Activated naive CD8-positive, alpha-beta T cell treated with anti-CD3 and anti-CD28 coated beads, Interleukin-2, amount 10 ng/mL, durations not matched to agents 7 days and 5 days (primary cell): Measurements from ENCODE around the gene KCNAB2. TPM values are rescaled to one million over a fixed set of nuclear protein-coding genes. Genes with fewer than 3 reads are reported as not detected.
A peak's percentile ranks its signal among the peaks of the same experiment; 100 is the strongest.

Experiments
- ATAC-seq: fragments of 150-1000 bp; cut with Tn5 transposase; one replicate; pipeline ENCODE4 v1.10.0; 2021; ENCODE audit warnings: low read depth, moderate library complexity
- POLR2A ChIA-PET: fragments of 350-600 bp; sonication (Branson Sonifier 250); formaldehyde crosslinking; loops from one replicate; lab custom pipeline; 2021; ENCODE audit warnings: antibody characterized with exemption; lab: Charles Lee
- DNase-seq: peaks from one replicate; pipeline ENCODE4 v3.0.0; 2021
- H3K27ac Mint-ChIP-seq: one replicate; pipeline ENCODE4 v1.8.0; 2022; ENCODE audit warnings: mild to moderate bottlenecking, mixed read lengths
- H3K27me3 Mint-ChIP-seq: one replicate; pipeline ENCODE4 v1.8.0; 2022; ENCODE audit warnings: mild to moderate bottlenecking, moderate library complexity, mixed read lengths
- H3K36me3 Mint-ChIP-seq: one replicate; pipeline ENCODE4 v1.8.0; 2021; ENCODE audit warnings: mild to moderate bottlenecking, mixed read lengths
- H3K4me1 Mint-ChIP-seq: one replicate; pipeline ENCODE4 v1.8.0; 2021; ENCODE audit warnings: mixed read lengths
- H3K4me3 Mint-ChIP-seq: one replicate; pipeline ENCODE4 v1.8.0; 2022; ENCODE audit warnings: mild to moderate bottlenecking, moderate library complexity, mixed read lengths
- H3K9me3 Mint-ChIP-seq: one replicate; pipeline ENCODE4 v1.8.0; 2021; ENCODE audit warnings: mixed read lengths
- total RNA-seq, 2 experiments: library from RNA; stranded (reverse); gene quantifications; one replicate each; pipeline ENCODE4 v1.2.3, GENCODE V29; 2021

KCNAB2 gene
- total RNA-seq, 2 experiments from 2014 or later, result 290 to 307 TPM

DNA sequence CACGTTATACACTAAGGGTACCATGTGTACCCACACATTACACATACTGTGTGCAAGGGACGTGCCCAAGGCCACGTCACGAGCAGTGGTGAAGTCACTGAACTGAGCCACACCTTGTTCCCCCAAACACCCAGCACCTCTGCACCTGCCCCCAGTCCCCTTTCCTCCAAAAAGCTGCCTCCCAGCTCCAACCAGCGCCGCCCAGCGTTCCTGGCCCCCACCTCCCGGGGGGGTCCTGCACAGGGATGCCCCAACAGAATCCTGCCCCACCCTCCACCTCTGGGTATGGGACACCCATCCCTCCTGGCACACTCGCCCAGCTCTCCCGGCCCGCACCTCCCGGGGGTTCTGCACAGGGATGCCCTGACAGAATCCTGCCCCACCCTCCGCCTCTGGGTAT is 80.3 kb downstream of the KCNAB2 start:
- ATAC-seq (no peak), DNase-seq (peak; percentile 24)
- peaks cover 5% of the 10 kb centered on the region for H3K27me3 Mint-ChIP-seq
- POLR2A ChIA-PET, result no interaction called here
- no peaks in the 10 kb centered on the region for H3K36me3 Mint-ChIP-seq
- peaks cover 2% of the 10 kb centered on the region for H3K4me1 Mint-ChIP-seq
- H3K9me3 Mint-ChIP-seq, result no peaks in the 10 kb centered on the region
- H3K4me3 Mint-ChIP-seq, result no peak overlapping the region
- no peak overlapping the region for H3K27ac Mint-ChIP-seq

DNA sequence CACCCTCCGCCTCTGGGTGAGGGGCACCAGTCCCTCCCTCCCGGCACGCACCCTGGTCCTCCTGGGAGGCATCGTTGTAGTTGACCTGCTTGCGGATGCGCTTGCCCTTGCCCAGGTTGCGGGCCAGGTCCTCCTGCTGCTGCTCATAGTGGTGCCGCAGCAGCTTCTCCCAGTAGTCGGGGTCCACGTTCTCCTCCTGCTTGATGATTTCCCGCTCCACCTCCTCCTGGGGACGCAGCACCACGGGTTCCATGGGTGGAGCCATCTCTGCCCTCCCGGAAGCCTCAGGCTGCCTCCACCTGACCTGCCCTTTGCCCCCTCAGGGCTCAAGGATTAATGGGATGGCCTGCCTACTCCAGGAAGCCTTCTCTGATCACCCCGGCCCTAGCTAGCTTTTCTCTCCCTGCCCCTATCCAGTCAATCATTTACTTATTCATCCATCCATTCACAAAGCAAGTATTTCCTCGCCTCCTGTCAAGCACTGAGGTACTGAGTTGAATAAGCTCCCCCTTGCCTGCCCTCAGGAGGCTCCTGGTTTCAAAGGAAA is 80.9 kb downstream of the KCNAB2 start:
- no peaks in the 10 kb centered on the region for H3K9me3 Mint-ChIP-seq
- POLR2A ChIA-PET, result no interaction called here
- H3K4me3 Mint-ChIP-seq, result no peak overlapping the region
- no peaks in the 10 kb centered on the region for H3K36me3 Mint-ChIP-seq
- DNase-seq, result peak; percentile 26
- peak overlapping the region; percentile 9 for H3K27ac Mint-ChIP-seq
- no peak for ATAC-seq
- H3K4me1 Mint-ChIP-seq, result peaks cover 2% of the 10 kb centered on the region
- H3K27me3 Mint-ChIP-seq, result peaks cover 5% of the 10 kb centered on the region

DNA sequence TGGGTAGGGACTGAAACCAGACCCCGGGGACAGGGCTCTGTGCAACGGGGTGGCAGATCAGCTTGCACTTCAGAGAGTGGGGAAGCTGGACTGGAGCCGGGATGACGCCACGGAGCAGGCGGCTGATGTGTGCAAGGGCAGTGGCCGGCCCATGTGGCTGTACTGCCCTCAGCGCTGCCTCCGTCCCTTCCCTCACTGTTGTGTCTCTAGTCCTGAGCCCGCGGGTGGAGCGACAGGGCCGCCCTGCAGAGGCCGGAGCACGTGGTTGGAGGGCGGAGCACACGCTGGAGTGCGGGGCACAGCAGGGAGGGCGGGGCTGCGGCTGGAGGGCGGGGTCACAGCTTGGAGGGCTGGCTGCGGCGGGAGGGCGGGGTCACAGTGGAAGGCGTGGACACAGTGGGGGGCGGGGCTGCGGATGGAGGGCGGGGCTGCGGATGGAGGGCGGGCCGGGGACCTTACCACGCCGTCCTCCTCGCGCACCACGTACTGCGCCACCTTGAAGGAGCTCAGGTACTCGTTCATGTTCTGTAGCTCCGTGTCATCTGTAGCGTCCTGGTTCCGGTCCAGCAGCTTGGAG is 82.0 kb downstream of the KCNAB2 start:
- peak; percentile 62 for DNase-seq
- Mint-ChIP-seq H3K4me1 (peaks cover 2% of the 10 kb centered on the region), H3K36me3 (no peaks in the 10 kb centered on the region), H3K27me3 (peaks cover 6% of the 10 kb centered on the region), H3K4me3 (no peak overlapping the region), H3K27ac (no peak overlapping the region), H3K9me3 (no peaks in the 10 kb centered on the region)
- peak; percentile 83 for ATAC-seq
- POLR2A ChIA-PET, result no interaction called here

DNA sequence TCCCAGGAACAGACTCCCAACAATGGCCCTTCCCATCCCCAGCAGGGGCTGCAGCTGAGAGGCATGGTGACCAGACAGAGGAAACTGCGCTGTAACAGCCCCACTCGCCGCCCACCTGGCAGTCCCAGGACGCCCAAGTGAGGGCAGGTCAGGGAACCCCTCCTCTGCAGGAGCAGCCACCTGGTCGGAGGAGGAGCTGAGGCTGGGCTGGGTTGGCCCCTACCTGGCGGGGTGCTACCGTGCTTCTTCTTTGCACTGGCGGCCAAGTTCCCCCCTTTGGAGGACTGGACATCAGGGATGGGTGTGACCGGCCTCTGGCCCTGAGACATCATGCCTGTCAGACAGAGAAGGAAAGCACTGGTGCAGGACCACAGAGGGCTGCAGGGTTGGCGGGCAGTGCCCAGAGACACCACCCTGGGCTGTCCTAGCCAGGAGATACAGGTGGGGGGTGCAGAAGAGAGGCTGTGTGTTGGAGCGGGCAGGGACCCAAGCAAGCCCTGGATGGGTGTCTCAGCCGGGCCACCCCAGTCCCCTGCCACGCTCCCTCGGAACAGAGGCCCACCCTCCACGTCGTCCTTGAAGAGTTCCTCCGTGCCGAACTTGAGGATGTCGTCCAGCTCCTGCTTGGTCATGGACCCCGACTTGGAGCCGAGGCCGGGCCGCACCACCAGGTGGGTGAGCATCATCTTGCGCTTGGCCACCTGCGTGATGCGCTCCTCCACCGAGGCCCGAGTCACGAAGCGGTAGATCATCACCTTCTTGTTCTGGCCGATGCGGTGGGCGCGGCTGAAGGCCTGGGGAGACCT is 82.8 kb downstream of the KCNAB2 start:
- ATAC-seq, result no peak
- Mint-ChIP-seq H3K27ac (no peak overlapping the region), H3K4me1 (peaks cover 2% of the 10 kb centered on the region), H3K4me3 (no peak overlapping the region), H3K36me3 (no peaks in the 10 kb centered on the region), H3K9me3 (no peaks in the 10 kb centered on the region), H3K27me3 (peaks cover 5% of the 10 kb centered on the region)
- peak; percentile 26 for DNase-seq
- POLR2A ChIA-PET, result no interaction called here

DNA sequence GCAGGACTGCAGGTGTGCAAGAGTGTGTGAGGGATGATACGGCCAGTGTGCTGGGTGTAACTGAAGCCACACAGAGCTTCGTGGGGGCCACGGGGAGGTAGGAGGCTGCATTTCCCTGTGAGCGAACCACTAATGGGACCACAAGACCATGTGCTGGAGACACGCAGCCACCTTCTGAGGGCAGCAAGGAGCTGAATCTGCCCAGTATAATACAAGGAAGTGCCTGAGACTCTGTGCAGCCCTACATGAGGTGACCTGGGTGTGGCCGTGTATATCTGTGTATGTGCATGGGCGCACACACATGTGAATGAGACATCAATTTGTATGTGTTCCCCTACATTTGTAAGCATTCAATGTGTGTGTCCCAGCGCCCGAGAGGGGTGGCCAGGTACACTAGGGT is 83.6 kb downstream of the KCNAB2 start:
- H3K27ac Mint-ChIP-seq, result no peak overlapping the region
- H3K4me1 Mint-ChIP-seq, result peaks cover 2% of the 10 kb centered on the region
- peak; percentile 20 for DNase-seq
- no peaks in the 10 kb centered on the region for H3K9me3 Mint-ChIP-seq
- no peak overlapping the region for H3K4me3 Mint-ChIP-seq
- POLR2A ChIA-PET, result no interaction called here
- peaks cover 3% of the 10 kb centered on the region for H3K27me3 Mint-ChIP-seq
- no peak for ATAC-seq
- no peaks in the 10 kb centered on the region for H3K36me3 Mint-ChIP-seq

DNA sequence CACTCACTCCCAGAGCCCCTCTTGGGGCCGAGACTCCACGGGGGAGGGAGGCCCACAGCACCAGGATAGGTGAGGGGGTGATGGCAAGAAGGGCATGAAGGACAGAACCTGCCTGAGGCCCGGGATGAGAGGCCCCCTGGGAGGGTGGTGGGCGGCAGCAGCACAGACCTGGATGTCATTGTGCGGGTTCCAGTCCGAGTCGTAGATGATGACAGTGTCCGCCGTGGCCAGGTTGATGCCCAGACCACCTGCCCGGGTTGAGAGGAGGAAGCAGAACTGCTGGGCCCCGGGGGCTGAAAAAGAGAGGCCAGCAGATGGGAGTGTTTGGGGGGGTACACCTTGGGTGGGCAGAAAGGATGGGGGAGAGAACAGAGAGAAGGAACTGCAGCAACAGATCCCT is 84.3 kb downstream of the KCNAB2 start:
- no peaks in the 10 kb centered on the region for H3K9me3 Mint-ChIP-seq
- no peaks in the 10 kb centered on the region for H3K36me3 Mint-ChIP-seq
- H3K27ac Mint-ChIP-seq, result no peak overlapping the region
- peaks cover 3% of the 10 kb centered on the region for H3K27me3 Mint-ChIP-seq
- DNase-seq (peak; percentile 15), ATAC-seq (no peak)
- H3K4me1 Mint-ChIP-seq, result peaks cover 2% of the 10 kb centered on the region
- POLR2A ChIA-PET, result no interaction called here
- H3K4me3 Mint-ChIP-seq, result no peak overlapping the region

DNA sequence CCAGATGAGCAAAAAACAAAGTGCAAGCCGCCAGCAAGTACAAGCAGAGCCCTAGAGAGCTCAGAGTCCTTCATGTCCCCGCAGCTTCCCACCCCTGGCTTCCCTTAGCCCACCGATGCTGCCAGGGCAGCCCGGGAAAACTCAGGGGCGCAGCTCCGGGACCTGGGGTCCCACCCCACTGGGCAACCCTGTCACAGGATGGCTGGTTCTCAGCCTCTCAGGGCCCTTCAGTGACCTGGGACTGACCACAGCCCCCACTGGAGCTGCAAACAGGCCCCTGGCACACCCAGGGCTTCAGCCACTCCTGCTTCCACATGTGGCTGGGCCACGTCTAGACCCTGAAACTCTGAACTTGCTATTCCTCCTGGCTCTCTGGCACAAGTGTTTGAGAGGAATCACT is 84.9 kb downstream of the KCNAB2 start:
- Mint-ChIP-seq H3K27me3 (peaks cover 3% of the 10 kb centered on the region), H3K4me3 (no peak overlapping the region), H3K9me3 (no peaks in the 10 kb centered on the region), H3K27ac (no peak overlapping the region), H3K4me1 (peaks cover 2% of the 10 kb centered on the region), H3K36me3 (no peaks in the 10 kb centered on the region)
- DNase-seq (peak; percentile 17), ATAC-seq (no peak)
- POLR2A ChIA-PET, result no interaction called here

DNA sequence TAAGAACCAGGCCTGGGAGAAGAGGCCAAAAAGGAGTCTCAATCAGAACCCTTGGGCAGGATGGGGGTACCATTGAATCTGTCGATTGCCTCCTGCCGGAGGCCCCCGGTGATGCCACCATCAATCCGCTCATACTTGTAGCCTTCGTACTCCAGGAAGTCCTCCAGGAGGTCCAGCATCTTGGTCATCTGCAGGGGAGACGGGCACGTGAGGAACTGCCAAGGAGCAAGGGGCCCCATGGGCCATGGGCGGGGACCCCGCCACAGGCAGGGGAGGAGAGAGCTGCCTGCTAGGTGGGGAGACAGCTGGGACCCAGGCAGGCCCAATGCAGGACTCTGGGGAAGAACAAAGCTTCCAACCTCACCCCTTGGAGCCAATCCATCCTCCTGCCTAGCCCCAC is 85.9 kb downstream of the KCNAB2 start:
- peak; percentile 19 for DNase-seq
- POLR2A ChIA-PET, result no interaction called here
- Mint-ChIP-seq H3K27ac (no peak overlapping the region), H3K9me3 (no peaks in the 10 kb centered on the region), H3K4me3 (no peak overlapping the region), H3K36me3 (no peaks in the 10 kb centered on the region), H3K27me3 (peaks cover 3% of the 10 kb centered on the region), H3K4me1 (peaks cover 2% of the 10 kb centered on the region)
- no peak for ATAC-seq

DNA sequence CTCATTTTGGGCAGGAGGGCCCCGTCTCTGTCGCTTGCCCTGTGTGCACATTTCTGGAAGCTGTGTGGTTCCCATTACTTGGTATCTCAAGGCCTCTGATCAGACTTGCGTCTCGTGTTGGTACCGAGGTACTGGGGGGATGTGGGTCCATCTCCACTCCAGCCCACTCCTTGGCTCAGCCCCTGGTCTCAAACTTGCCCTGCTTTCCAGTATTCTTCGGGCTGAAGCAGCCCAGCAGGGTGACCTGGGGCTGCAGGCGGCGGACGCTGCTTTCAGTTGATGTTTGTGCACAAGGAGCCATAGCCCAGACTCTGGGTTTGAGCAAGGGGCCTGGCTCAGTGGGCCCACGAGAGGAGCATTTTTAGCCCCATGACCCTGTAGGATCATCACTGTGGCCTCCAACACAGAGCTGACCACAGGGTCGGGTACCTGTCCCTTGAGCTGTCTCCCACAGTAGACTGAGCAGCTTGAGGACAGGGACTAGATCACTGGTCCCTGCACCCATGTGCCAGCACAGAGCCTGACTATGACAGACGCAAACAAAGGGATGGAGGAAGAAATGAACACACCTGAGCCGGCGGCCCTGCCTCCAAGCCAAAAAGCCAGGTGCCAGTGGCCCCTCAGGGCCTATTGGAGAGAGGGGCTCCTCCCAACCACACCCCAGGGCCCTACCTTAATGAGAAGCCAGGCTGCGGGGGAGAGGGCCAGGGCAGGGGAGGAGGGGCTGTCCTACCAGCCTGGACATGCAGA is 87.6 kb downstream of the KCNAB2 start:
- POLR2A ChIA-PET, result no interaction called here
- DNase-seq, result no peak
- Mint-ChIP-seq H3K36me3 (no peaks in the 10 kb centered on the region), H3K4me3 (no peak overlapping the region), H3K4me1 (peaks cover 2% of the 10 kb centered on the region), H3K9me3 (no peaks in the 10 kb centered on the region), H3K27ac (no peak overlapping the region), H3K27me3 (peaks cover 2% of the 10 kb centered on the region)
- ATAC-seq, result no peak

DNA sequence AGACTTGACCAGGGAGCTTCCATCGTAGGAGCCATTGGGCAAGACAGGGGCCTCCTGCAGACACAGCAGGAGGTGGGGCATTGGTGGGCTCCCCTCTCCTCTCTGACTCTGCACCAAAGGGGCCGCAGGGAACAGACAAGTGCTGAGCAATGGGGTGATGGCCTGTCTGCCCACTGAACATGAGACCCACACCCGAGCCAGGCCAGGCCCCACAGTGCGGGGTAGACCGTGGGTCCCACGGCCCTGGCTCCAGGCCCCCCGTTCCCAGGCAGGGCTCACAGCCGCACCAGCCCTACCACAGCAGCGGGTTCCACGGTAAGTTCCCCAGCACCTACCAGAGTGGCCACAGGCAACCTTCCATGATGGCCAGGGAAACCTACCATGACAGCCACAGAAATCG is 88.5 kb downstream of the KCNAB2 start:
- Mint-ChIP-seq H3K4me1 (peaks cover 3% of the 10 kb centered on the region), H3K4me3 (no peak overlapping the region), H3K36me3 (no peaks in the 10 kb centered on the region), H3K9me3 (no peaks in the 10 kb centered on the region), H3K27me3 (peaks cover 2% of the 10 kb centered on the region), H3K27ac (no peak overlapping the region)
- no peak for ATAC-seq
- POLR2A ChIA-PET, result no interaction called here
- no peak for DNase-seq

DNA sequence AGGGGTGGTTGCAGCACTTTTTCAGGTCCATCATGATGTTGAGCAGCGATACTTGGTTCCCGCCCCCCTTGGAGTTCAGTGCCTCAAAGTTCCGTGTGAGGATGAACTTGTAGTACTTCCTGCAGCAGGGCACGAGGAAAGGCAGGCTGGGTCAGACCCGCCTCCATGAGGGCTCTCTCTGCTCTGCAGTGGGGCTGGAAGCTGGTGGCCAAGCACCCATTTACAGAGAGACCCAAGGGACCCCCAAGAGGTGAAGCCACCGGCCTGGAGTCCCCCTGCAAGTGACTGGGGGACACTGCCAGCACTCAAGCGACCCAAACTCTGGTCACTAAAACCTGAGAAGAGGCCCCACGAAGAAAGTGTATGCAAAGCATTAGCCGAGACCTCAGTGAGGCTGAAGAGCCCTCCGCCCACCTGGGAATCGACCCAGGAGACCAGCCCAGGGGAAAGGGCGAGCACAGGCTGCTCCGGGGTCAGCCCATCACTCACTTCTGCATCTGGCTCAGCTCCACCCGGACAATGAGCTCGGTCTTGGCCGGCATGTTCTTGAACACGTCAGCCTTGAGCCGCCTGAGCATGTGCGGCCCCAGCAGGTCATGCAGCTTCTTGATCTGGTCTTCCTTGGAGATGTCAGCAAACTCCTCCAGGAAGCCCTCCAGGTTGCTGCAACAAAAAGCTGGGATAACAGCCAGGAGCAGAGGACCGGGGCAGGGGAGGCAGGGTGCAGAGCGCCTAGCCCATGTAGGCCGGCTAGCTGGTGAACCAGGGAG is 89.2 kb downstream of the KCNAB2 start:
- DNase-seq (no peak), ATAC-seq (no peak)
- POLR2A ChIA-PET, result no interaction called here
- H3K27me3 Mint-ChIP-seq, result peaks cover 2% of the 10 kb centered on the region
- no peak overlapping the region for H3K4me3 Mint-ChIP-seq
- H3K4me1 Mint-ChIP-seq, result peaks cover 3% of the 10 kb centered on the region
- no peak overlapping the region for H3K27ac Mint-ChIP-seq
- no peaks in the 10 kb centered on the region for H3K9me3 Mint-ChIP-seq
- H3K36me3 Mint-ChIP-seq, result no peaks in the 10 kb centered on the region

DNA sequence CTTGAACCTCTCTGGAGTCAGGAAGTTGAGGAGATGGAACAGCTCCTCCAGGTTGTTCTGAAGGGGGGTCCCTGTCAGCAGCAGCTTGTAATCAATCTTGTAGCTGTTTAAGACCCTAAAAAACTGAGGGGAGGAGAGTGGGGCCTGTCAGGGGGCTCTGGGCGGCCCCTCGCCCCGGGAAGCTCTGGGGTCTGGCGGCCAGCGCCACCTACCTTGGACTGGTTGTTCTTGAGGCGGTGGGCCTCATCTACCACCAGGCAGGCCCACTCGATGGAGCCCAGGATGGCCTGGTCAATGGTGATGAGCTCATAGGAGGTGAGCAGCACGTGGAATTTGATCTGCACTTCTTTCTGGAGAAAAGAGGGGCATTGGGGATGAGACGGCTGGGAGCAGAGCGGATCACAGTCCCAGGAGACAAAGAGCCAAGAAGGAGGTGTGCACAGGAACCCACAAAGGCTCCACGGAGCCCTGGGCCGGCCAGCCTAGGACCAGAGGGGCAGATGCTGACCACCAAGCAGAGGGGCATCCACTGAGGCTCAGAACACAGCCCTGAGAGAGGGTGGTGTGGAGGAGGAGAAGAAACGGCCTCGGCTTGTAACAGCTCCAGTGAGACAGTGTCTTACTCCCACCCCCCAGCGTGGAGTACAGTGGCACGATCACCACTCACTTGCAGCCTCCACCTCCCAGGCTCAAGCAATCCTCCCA is 91.0 kb downstream of the KCNAB2 start:
- H3K36me3 Mint-ChIP-seq, result no peaks in the 10 kb centered on the region
- no peaks in the 10 kb centered on the region for H3K9me3 Mint-ChIP-seq
- peaks cover 3% of the 10 kb centered on the region for H3K4me1 Mint-ChIP-seq
- no peak overlapping the region for H3K27ac Mint-ChIP-seq
- DNase-seq, result no peak
- peaks cover 2% of the 10 kb centered on the region for H3K27me3 Mint-ChIP-seq
- no peak for ATAC-seq
- no peak overlapping the region for H3K4me3 Mint-ChIP-seq
- POLR2A ChIA-PET, result interaction anchor here (0.6 kb wide), 1 partner anchor 99 kb away, joined by 3 read pairs; no protein-coding TSS in a partner anchor
